Measurements from ENCODE around the gene MYBL2.
"Not testable (repeated sequence)": the region's sequence is repeated elsewhere in the genome, so short reads cannot be mapped to it uniquely, and the experiment has no call there.

The MYBL2 gene

GRCh38 chr20:43666376-43667328, at the start of gene MYBL2:
Gene MYBL2 (plus strand): TSS chr20:43667114. CDS start chr20:43667284, 170 bp downstream.
- FAIRE-seq (no peak), DNase-seq (ENCODE audit: low spot score) (peak; percentile 95)

DNA sequence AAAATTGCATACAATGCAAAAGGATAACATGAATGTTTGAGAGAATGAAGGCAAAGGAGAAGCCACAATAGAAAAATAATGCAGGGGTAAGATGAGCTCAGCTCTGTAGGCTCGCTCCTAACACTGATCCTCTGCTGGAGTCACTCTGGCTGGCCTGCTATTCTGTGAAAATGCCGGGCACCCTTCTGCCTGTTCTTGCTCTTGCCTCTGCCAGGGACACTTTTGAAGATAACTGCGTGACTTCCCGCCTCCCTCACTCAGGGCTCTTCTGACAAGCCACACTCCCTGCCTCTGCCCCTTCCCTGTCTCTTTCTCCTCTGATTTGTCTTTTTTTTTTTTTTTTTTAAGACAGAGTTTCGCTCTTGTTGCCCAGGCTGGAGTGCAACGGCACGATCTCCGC, 35.3 kb upstream of the MYBL2 start:
- DNase-seq (ENCODE audit: low spot score) = no peak
- no peak for FAIRE-seq

- DNase-seq (ENCODE audit: low spot score) = no peak
- no peak for FAIRE-seq
Measured at GRCh38 chr20:43636429-43636828, 30.5 kb upstream of the MYBL2 start.

GRCh38 chr20:43642548-43642947, 24.4 kb upstream of the MYBL2 start:
- FAIRE-seq (no peak), DNase-seq (ENCODE audit: low spot score) (no peak)

- FAIRE-seq (no peak), DNase-seq (ENCODE audit: low spot score) (no peak)
Measured at GRCh38 chr20:43650997-43651525, 15.9 kb upstream of the MYBL2 start.

- not testable (repeated sequence) for DNase-seq (ENCODE audit: low spot score)
Measured at GRCh38 chr20:43651650-43652184, 15.2 kb upstream of the MYBL2 start.

GRCh38 chr20:43653966-43654365, 12.9 kb upstream of the MYBL2 start:
- FAIRE-seq = no peak
- DNase-seq (ENCODE audit: low spot score) = no peak

More at GRCh38 chr20:43651650-43652184, 15.2 kb upstream of the MYBL2 start:
- FAIRE-seq = not testable (repeated sequence)

GRCh38 chr20:43655176-43655575, 11.7 kb upstream of the MYBL2 start:
- not testable (repeated sequence) for FAIRE-seq; DNase-seq (ENCODE audit: low spot score)

DNA sequence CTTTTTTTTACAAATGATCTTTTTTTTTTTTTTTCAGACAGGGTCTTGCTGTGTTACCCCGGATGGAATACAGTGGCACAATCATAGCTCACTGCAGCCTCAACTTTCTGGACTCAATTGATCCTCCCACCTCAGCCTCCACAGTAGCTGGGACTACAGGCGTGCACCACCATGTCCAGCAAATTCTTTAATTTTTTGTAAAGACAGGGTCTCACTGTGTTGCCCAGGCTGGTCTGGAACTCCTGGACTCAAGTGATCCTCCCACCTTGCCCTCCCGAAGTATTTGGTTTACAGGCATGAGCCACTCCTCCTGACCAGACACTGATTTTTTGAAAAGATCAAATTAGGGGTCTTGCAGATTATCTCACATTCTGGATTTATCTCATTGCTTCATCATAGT, 11.0 kb upstream of the MYBL2 start:
- no peak for FAIRE-seq
- DNase-seq (ENCODE audit: low spot score) = no peak

- peak; percentile 65 for DNase-seq (ENCODE audit: low spot score)
- FAIRE-seq = no peak
Measured at GRCh38 chr20:43658069-43658722, 8.7 kb upstream of the MYBL2 start.

GRCh38 chr20:43658723-43659419, 8.0 kb upstream of the MYBL2 start:
- FAIRE-seq (no peak), DNase-seq (ENCODE audit: low spot score) (no peak)

DNA sequence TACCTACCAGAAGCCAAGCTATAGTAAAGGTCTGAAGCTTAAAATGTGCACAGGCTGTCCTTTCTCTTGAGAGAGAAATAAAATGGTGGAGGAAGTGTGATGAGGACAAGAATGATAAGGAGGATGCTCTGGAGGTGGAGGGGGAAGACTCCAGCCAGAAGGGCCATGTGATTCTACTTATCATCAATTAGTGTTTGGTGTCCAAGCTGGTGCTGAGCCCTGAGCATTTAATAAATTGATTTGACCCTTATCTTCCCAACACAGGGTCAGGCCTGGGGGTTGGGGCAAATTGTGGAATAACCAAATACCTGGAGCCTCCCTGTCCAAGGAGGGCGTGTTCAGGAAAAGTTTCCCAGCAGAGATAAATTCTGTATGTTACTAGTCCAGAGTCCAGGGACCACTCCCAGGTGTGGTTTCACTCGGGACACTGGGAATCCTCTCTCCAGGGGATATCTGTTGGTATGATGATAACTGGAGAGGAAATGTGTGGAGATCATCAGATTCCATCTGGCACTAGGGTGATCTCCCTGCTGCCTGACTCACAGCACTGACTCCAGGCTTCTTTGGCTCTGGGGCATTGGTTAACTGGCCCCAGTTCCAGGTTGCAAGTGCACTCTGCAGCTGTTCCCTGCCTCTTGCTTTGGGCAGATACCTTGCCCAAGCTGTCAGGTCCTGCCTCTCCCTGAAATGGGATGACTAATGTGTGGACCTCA, 3.8 kb upstream of the MYBL2 start:
- FAIRE-seq (no peak), DNase-seq (ENCODE audit: low spot score) (no peak)

DNA sequence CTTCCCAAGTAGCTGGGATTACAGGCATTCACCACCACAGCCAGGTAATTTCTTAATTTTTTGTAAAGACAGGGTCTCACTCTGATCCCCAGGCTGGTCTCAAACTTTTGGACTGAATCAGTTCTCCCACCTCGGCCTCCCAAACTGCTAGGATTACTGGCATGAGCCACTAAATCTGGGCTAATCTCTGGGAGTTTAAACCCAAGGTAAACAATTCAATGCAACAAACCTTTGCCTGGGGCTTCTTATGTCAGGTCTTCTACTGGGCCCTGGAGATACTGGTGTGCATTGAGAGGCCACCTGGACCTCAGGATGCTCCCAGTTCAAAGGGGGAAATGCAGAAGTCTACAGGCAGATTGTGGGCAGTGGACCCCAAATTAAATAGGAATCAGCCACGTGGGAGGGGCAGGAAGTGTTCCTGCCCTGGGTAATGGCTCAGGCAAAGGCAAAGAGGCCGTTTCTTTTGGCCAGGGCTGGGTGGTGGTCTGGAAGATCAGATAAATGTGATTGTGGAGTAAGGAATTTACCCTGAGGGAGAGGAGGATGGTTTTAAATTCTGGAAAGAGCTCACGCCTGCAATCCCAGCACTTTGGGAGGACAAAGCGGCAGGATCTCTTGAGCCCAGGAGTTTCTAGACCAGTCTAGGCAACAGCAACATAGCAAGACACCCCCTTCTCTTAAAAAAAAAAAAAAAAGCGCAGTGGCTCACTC, 1.3 kb upstream of the MYBL2 start:
- DNase-seq (ENCODE audit: low spot score) = no peak
- no peak for FAIRE-seq

- FAIRE-seq = no peak
- DNase-seq (ENCODE audit: low spot score) = peak; percentile 75
Measured at GRCh38 chr20:43667341-43668132, 623 bp downstream of the MYBL2 start.

GRCh38 chr20:43669332-43669731, 2.4 kb downstream of the MYBL2 start:
- FAIRE-seq (peak; percentile 13), DNase-seq (ENCODE audit: low spot score) (peak; percentile 67)

DNA sequence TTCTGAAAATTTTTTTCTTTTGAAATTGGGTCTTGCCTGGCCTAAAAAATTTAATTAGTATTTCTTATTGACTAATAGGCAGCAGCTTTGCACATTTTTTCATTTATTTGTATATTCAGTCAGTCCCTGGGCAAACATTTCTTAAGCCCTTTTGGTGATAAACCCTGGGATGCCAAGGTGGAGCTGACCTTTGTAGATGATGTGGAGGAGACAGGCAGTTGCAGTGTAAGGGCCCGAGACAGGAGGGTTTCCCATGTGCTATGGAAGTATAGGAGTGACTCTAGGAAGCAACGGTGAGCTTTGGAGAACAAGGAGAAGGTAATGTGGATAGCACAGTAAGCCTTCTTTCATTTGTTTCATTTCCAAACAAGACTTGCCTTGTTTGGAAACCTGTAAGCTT, 3.5 kb downstream of the MYBL2 start:
- no peak for FAIRE-seq
- DNase-seq (ENCODE audit: low spot score) = no peak

- no peak for FAIRE-seq
Measured at GRCh38 chr20:43676368-43676767, 9.5 kb downstream of the MYBL2 start.

DNA sequence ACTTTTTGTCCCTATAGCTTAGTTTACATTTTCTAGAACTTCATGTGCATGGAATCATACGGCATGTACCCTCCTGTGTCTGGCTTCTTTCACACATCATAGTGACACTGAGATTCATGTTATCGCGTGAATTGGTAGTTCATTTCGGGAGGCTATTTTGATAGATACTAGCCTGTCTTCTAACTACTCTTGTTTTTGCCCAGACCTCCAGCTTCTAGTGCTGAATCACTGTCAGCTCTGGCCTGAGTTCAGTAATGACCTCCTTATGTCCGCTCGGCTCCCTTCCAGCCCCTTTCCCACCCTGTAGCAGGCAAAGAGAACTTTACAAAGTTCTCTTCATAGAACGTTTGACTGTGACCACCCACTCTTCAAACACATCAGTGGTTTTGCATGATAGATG, 14.1 kb downstream of the MYBL2 start:
- no peak for FAIRE-seq
- DNase-seq (ENCODE audit: low spot score) = no peak

More at GRCh38 chr20:43676368-43676767, 9.5 kb downstream of the MYBL2 start:
- DNase-seq (ENCODE audit: low spot score) = no peak

DNA sequence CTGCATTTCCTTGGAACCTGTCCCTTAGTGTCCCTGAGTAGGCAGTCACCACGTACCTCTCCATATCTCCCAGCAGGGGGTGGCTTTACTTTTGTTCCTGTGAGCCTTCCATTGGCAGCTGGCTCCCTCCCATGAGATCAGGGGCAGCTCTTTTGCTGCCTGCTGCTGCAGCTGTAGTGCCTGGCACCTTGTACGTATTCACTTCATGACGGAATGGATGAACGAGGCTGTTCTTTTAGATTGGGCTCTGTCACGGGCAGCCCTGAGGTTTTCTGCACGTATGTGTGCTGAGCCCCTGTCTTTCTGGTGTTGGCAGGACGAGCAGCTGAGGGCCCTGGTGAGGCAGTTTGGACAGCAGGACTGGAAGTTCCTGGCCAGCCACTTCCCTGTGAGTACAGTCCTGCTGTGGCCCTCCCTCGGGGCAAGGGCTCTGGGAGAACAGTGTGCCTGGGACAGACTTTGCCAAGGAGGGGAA, 14.6 kb downstream of the MYBL2 start:
- no peak for DNase-seq (ENCODE audit: low spot score)
- FAIRE-seq = no peak
